ENCODE data around the gene FKRP. TPM values are rescaled to one million over a fixed set of nuclear protein-coding genes. Genes with fewer than 3 reads are reported as not detected.
"Not testable (repeated sequence)": the region's sequence is repeated elsewhere in the genome, so short reads cannot be mapped to it uniquely, and the experiment has no call there.

FKRP gene
- total RNA-seq, 3 donors from 2014 or later (not counting 1 experiment from before 2014, with no cell fraction given): 19.1 to 23.3 (median 19.8) TPM

GRCh38 chr19:46710687-46711086 is 35.2 kb upstream of the FKRP start:
- H3K27me3 ChIP-seq (ENCODE audit: control insufficient read depth, insufficient read depth, low read length): no peaks in the 10 kb centered on the region
- DNase-seq (no peak), ATAC-seq (no peak)
- Mint-ChIP-seq H3K27ac (peak overlapping the region; percentile 19 to 26), H3K9me3 (no peaks in the 10 kb centered on the region), H3K27me3 (ENCODE audit: low read depth in 2 of 2) (no peaks in the 10 kb centered on the region), H3K4me3 (no peak overlapping the region), H3K4me1 (peaks cover 22 to 40% of the 10 kb centered on the region in 2 donors), H3K36me3 (peaks cover 7% of the 10 kb centered on the region)
- WGBS (ENCODE audit: insufficient coverage): 93% methylated on average over 25 of the region's 25 CpGs
- intact Hi-C loops (cut with micrococcal nuclease): no loop called here
- H3K9me3 ChIP-seq (ENCODE audit: control insufficient read depth, insufficient read depth, low read length): no peaks in the 10 kb centered on the region
- H3K4me3 ChIP-seq (ENCODE audit: low read length): no peak overlapping the region
- H3K4me1 ChIP-seq (ENCODE audit: control insufficient read depth, insufficient read depth, low read length): peaks cover 19% of the 10 kb centered on the region
- H3K36me3 ChIP-seq (ENCODE audit: control insufficient read depth, insufficient read depth, low read length): peaks cover 47% of the 10 kb centered on the region
- no peak overlapping the region for H3K27ac ChIP-seq (ENCODE audit: low read length)
- TF ChIP-seq CTCF (IDR thresholded peaks at IDR 0.05): no peak

- H3K36me3 ChIP-seq (ENCODE audit: control insufficient read depth, insufficient read depth, low read length): peaks cover 31% of the 10 kb centered on the region
- H3K36me3 Mint-ChIP-seq; H3K9me3 Mint-ChIP-seq; intact Hi-C loops (cut with micrococcal nuclease); H3K4me3 ChIP-seq (ENCODE audit: low read length); H3K27me3 Mint-ChIP-seq (ENCODE audit: low read depth in 2 of 2); ATAC-seq; DNase-seq; H3K27ac ChIP-seq (ENCODE audit: low read length); H3K9me3 ChIP-seq (ENCODE audit: control insufficient read depth, insufficient read depth, low read length); H3K27me3 ChIP-seq (ENCODE audit: control insufficient read depth, insufficient read depth, low read length): not testable (repeated sequence)
- H3K27ac Mint-ChIP-seq: peak overlapping the region; percentile 95 to 99
- H3K4me3 Mint-ChIP-seq: peak overlapping the region; percentile 98
- peaks cover 30% of the 10 kb centered on the region for H3K4me1 ChIP-seq (ENCODE audit: control insufficient read depth, insufficient read depth, low read length)
- peaks cover 21 to 55% of the 10 kb centered on the region in 2 donors for H3K4me1 Mint-ChIP-seq
- WGBS (ENCODE audit: insufficient coverage): 88% methylated on average over 3 of the region's 6 CpGs
Observed at GRCh38 chr19:46712768-46713338, 33.0 kb upstream of the FKRP start.

- peak overlapping the region; percentile 91 for H3K27ac ChIP-seq (ENCODE audit: low read length)
- H3K9me3 Mint-ChIP-seq: no peaks in the 10 kb centered on the region
- peak; percentile 52 to 77 (median 63) for ATAC-seq
Observed at GRCh38 chr19:46713781-46714443, 31.9 kb upstream of the FKRP start.

More at GRCh38 chr19:46713781-46714443, 31.9 kb upstream of the FKRP start:
- TF ChIP-seq CTCF (IDR thresholded peaks at IDR 0.05): no peak
- H3K27me3 ChIP-seq (ENCODE audit: control insufficient read depth, insufficient read depth, low read length): no peaks in the 10 kb centered on the region
- Mint-ChIP-seq H3K4me1 (peaks cover 32 to 66% of the 10 kb centered on the region in 2 donors), H3K27ac (peak overlapping the region; percentile 95 to 99), H3K27me3 (ENCODE audit: low read depth in 2 of 2) (no peaks in the 10 kb centered on the region), H3K4me3 (peak overlapping the region; percentile 98), H3K36me3 (no peaks in the 10 kb centered on the region)
- H3K36me3 ChIP-seq (ENCODE audit: control insufficient read depth, insufficient read depth, low read length): peaks cover 22% of the 10 kb centered on the region
- H3K4me1 ChIP-seq (ENCODE audit: control insufficient read depth, insufficient read depth, low read length): peaks cover 41% of the 10 kb centered on the region
- H3K4me3 ChIP-seq (ENCODE audit: low read length): peak overlapping the region; percentile 93
- intact Hi-C loops (cut with micrococcal nuclease): no loop called here
- H3K9me3 ChIP-seq (ENCODE audit: control insufficient read depth, insufficient read depth, low read length): no peaks in the 10 kb centered on the region
- under 1% methylated on average over 25 of the region's 39 CpGs for WGBS (ENCODE audit: insufficient coverage)
- peak; percentile 58 to 85 for DNase-seq
